Prostate gland (tissue), 2 donors: ENCODE measurements around the gene DNAJC1. TPM values are rescaled to one million over a fixed set of nuclear protein-coding genes. Genes with fewer than 3 reads are reported as not detected.

Experiments
- DNase-seq: peaks from one replicate; pipeline ENCODE4 v3.0.0-alpha.2; 2019; ENCODE audit warnings: low spot score
- H3K27ac ChIP-seq, 2 donors: fragments of 200-600 bp; sonication (generic); 2 replicates each; pipeline ENCODE4 v1.5.1; 2017 to 2019
- H3K27me3 ChIP-seq: fragments of 200-600 bp; sonication (generic); replicated peaks from 2 replicates; pipeline ENCODE4 v1.5.1; 2019; ENCODE audit not compliant: insufficient read depth
- H3K36me3 ChIP-seq, 2 donors: fragments of 200-600 bp; sonication (generic); 1 replicate in 1 of 2; 2 replicates in 1 of 2; pipeline versions ENCODE4 v1.5.1 to v1.8.1; 2017 to 2019
- H3K4me1 ChIP-seq: fragments of 200-600 bp; sonication (generic); replicated peaks from 2 replicates; pipeline ENCODE4 v1.5.1; 2019
- H3K4me3 ChIP-seq, 2 donors: fragments of 200-600 bp; sonication (generic); 2 replicates each; pipeline ENCODE4 v1.5.1; 2017 to 2019
- H3K9me3 ChIP-seq: fragments of 200-600 bp; sonication (generic); 2 replicates; pipeline ENCODE4 v1.5.1; 2017
- CTCF ChIP-seq, 4 experiments: fragments of 200-600 bp in 2 of 4; fragments of 450-650 bp in 2 of 4; sonication (generic) in 2 of 4; IDR thresholded peaks; 1 replicate in 3 of 4; 2 replicates in 1 of 4; pipeline ENCODE4 v1.5.1; 2016 to 2019; ENCODE audit warnings: antibody characterized with exemption in 4 of 4, mild to moderate bottlenecking in 2 of 4, moderate library complexity in 2 of 4
- POLR2A ChIP-seq: fragments of 450-650 bp; IDR thresholded peaks from one replicate; pipeline ENCODE4 v1.6.1; 2016; ENCODE audit warnings: antibody characterized with exemption, mild to moderate bottlenecking
- POLR2AphosphoS5 ChIP-seq: sonication (generic); formaldehyde crosslinking; IDR thresholded peaks from one replicate; pipeline ENCODE4 v1.6.1; 2017; ENCODE audit warnings: antibody characterized with exemption
- WGBS: methylation state at CpG from one replicate; pipeline ENCODE4 v1.1.5; 2018; 5-methylcytosine and 5-hydroxymethylcytosine counted together
- intact Hi-C: fragments of 100-400 bp; cut with DNase I; formaldehyde crosslinking; loops from one replicate; pipeline ENCODE4 v1.14.2; 2022
- total RNA-seq, 2 donors: library from RNA; depleted of rRNA; stranded (reverse); fragments of >200 nt; gene quantifications; one replicate each; pipeline ENCODE4 v1.1.0, GENCODE V29; 2016

Gene DNAJC1
- total RNA-seq, 2 donors from 2014 or later, result 62.8 to 89.3 TPM

DNA sequence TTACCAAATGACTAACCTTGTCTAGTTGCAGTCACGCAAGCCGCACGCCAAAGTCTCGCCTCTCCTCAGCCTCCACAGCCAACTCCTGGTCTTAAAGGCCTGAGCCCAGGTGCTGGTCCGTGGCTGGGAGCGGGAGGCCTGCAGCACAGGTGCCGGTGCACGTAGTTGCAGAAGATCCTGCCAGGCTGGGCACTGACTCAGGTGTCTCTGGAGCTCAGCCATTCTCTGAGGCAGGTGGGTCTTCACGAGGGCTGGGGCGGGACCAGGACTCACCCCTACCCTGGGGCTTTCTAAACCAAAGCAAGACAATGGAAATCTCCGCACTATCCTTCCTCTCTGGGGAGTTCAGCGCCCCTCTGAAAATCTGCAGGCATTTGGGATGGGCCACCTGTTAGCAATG lies 253.1 kb downstream of the DNAJC1 start:
- Histone ChIP-seq H3K36me3 (no peaks in the 10 kb centered on the region), H3K4me3 (no peak overlapping the region), H3K4me1 (no peaks in the 10 kb centered on the region), H3K27me3 (no peaks in the 10 kb centered on the region), H3K9me3 (no peaks in the 10 kb centered on the region), H3K27ac (no peak overlapping the region)
- DNase-seq, result no peak
- intact Hi-C loops, result no loop called here
- 81% methylated on average over 12 of the region's 12 CpGs for WGBS
- no peak for TF ChIP-seq POLR2A
- no peak for TF ChIP-seq CTCF (IDR thresholded peaks at IDR 0.05)
- no peak for TF ChIP-seq POLR2AphosphoS5

GRCh38 chr10:21749788-21750187 lies 253.7 kb downstream of the DNAJC1 start:
- Histone ChIP-seq H3K27ac (no peak overlapping the region), H3K9me3 (no peaks in the 10 kb centered on the region), H3K4me3 (no peak overlapping the region), H3K36me3 (peaks cover 0 to 2% of the 10 kb centered on the region in 2 donors), H3K4me1 (no peaks in the 10 kb centered on the region), H3K27me3 (no peaks in the 10 kb centered on the region)
- TF ChIP-seq CTCF (IDR thresholded peaks at IDR 0.05) (no peak), POLR2AphosphoS5 (no peak), POLR2A (no peak)
- intact Hi-C loops, result no loop called here
- no peak for DNase-seq
- WGBS, result 37% methylated on average over 3 of the region's 3 CpGs

DNA sequence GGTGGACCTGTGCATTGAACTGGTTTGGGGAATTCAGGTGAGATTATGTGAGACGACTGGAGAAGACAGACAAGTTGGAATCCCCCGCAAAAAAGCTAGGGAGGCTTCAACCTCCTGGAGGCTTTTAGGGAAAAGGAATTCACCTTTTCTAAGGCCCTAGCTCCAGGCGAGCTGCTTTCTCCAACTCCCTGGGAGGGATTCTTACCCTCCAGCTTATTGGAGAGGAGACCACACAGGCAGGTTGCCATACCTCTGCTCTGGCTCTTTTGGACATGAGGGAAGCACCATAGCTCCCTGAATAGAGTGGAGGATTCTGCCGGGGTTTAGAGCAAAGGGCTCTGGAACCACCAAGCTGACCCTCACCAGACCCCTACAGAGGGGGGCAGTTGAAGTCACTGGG lies 255.7 kb downstream of the DNAJC1 start:
- peaks cover 0 to 5% of the 10 kb centered on the region in 2 donors for H3K36me3 ChIP-seq
- 85% methylated on average over 4 of the region's 4 CpGs for WGBS

GRCh38 chr10:21746118-21746517 lies 257.4 kb downstream of the DNAJC1 start:
- 95% methylated on average over 6 of the region's 6 CpGs for WGBS
- H3K9me3 ChIP-seq, result no peaks in the 10 kb centered on the region
- H3K4me1 ChIP-seq, result no peaks in the 10 kb centered on the region
- no peak overlapping the region for H3K4me3 ChIP-seq
- peaks cover 0 to 5% of the 10 kb centered on the region in 2 donors for H3K36me3 ChIP-seq
- H3K27me3 ChIP-seq, result no peaks in the 10 kb centered on the region
- no peak for TF ChIP-seq POLR2AphosphoS5
- TF ChIP-seq POLR2A, result no peak
- no peak for TF ChIP-seq CTCF (IDR thresholded peaks at IDR 0.05)
- DNase-seq, result no peak
- H3K27ac ChIP-seq, result no peak overlapping the region
- intact Hi-C loops, result no loop called here

More for the DNA sequence above, 255.7 kb downstream of the DNAJC1 start:
- no peak for DNase-seq
- no peak overlapping the region for H3K4me3 ChIP-seq
- TF ChIP-seq CTCF (IDR thresholded peaks at IDR 0.05), result no peak
- no peak for TF ChIP-seq POLR2AphosphoS5
- no peak for TF ChIP-seq POLR2A
- intact Hi-C loops, result no loop called here
- no peaks in the 10 kb centered on the region for H3K27me3 ChIP-seq
- no peak overlapping the region for H3K27ac ChIP-seq
- no peaks in the 10 kb centered on the region for H3K4me1 ChIP-seq
- no peaks in the 10 kb centered on the region for H3K9me3 ChIP-seq

GRCh38 chr10:21744223-21744622 lies 259.3 kb downstream of the DNAJC1 start:
- WGBS, result 57% methylated on average over 11 of the region's 11 CpGs

More at GRCh38 chr10:21744223-21744622, 259.3 kb downstream of the DNAJC1 start:
- no peaks in the 10 kb centered on the region for H3K4me1 ChIP-seq
- H3K27me3 ChIP-seq, result no peaks in the 10 kb centered on the region
- H3K4me3 ChIP-seq, result no peak overlapping the region
- TF ChIP-seq POLR2A (no peak), CTCF (IDR thresholded peaks at IDR 0.05) (no peak), POLR2AphosphoS5 (no peak)
- peaks cover 0 to 5% of the 10 kb centered on the region in 2 donors for H3K36me3 ChIP-seq
- intact Hi-C loops, result no loop called here
- no peaks in the 10 kb centered on the region for H3K9me3 ChIP-seq
- DNase-seq, result no peak
- H3K27ac ChIP-seq, result no peak overlapping the region
